GM21619 (cell line): ENCODE data around the gene HABP2.

ENCODE experiments used
- ATAC-seq: cut with Tn5 transposase; IDR thresholded peaks from one replicate; pipeline ENCODE4 v1.9.1; 2021; ENCODE audit not compliant: unreplicated experiment

The HABP2 gene

DNA sequence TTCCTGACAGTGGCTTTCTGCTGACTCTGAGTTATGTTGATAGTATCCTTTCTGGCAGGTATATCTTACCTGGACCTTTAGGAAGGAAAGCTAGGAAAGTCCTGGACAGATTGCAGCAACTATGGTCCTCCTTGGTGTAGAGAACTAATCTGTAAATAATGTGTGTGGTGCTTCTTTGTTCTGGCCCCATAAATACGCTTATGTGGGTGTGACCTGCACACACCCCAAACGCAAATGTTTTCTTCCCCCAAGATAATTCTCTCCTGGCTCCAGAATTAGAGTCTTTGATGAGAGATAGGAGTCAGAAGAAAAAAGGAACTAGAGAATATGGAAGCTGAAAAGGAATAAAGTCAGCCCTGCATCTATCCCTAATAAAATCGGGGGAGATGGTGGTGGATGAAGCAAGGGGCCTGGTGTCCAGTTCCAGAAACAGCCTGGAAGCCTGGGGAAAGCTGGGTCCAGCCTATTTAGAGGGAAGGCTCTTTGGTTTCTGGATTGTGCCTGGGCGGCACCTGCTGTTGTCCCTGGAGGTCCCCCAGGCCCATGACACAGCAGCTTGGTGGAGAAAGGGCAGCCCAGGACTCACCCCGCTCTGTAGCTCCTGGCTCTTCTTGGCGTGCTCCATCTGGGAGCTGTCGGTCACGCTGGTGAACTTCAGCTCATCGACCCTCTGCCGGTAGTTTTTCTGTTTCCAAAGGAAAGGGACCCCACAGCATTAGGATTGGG is 72.8 kb downstream of the HABP2 start:
- no peak for ATAC-seq

DNA sequence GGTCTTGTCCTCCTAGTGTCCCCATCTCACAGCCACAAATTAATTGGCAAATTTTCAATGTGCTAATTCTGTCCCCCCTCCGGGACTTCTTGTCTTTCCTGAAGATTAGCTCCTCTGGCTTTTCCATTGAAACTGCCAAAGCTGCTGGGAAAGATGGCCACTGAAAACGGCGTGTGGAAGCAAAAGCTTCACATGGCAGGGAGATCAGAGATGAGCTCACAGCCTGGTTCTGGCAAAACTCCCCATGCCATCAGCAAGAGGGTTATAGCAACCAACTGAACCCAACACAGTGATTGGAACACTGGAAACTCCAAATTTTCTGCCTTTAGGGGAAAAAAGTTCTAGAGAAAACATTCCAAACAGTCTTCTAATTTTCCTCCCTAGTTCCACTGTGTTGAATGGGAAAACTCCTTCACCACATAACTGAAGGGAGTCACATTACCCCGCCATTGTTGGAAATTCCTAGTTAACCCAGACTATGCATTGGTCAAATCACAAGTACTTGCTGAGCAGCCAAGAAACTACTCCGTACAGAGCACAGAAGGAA is 74.0 kb downstream of the HABP2 start:
- ATAC-seq = no peak

DNA sequence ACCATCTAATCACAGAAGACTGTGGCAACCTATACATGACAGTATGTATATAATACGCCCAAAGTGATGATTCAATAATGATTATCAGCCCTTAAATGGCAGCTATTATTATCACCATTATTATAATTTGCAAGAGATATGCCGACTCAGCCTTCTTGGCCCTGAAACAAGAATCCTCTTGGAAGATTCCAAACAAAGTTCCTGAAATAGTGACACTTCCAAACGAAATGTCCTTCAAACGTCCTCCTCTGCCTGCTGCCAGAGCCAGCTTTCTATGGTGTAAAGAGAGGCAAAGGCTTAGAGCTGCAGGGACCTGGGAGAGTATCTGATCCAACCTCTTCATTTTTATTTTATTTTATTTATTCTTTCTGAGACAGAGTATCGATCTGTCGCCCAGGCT is 75.0 kb downstream of the HABP2 start:
- ATAC-seq = no peak

GRCh38 chr10:113628607-113629153 is 75.8 kb downstream of the HABP2 start:
- no peak for ATAC-seq

DNA sequence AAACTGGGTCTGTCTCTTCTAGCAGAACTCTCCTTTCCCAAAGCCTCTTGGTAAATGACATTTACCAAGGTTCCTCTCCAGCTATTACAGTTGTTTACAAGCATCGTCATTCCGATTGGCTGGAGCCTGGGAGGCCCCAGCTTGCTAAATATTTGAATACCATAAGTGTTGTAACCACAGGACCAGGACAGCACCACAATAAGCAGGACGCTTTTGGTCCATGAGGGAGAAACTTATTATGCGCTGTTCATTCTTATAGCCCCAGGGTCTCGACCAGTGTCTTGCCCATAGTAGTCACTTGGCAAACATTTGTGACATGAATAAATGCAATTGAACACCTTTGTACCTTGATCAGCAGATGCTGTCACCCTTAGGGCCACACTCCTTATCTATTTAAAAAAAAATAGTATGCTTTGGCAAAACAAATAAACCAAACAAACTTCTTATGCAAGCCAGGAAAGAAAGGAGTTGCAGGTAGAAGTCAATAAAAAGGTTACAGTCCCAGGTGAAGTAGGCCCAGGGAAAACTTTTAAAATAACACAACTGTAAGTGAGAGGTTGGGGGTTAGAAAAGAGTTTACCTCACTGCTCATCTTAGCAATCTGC is 78.2 kb downstream of the HABP2 start:
- no peak for ATAC-seq

DNA sequence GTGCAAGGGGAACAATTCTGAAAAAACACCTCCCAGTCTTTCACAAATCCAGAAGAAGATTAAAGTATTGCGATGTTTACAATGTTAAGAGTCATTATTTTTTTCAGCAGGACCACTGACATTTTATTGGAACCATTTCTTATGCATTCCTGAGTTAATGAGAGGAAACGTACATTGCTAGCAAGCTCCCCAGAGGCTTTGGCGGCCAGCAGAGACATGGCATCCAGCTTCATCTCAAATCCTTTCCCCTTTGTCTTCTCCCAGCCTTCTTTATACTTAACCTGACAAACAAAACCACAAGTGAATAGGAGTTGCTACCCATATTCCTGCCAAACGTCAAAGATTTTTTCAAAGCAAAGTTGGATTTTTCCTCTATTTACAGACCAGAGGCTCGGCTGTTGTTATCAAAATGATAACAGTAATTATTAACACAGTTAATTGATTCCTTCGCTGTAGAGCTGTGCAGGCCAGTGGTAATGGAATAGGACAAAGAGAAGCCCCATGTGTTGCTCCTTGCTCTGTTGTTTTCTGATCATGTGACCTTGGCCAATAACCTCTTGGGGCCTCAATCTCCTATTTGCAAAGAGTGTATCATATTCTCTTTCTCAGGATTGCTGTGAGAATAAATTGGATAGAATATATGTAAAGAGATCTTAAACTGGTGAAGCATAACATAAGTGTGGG is 79.0 kb downstream of the HABP2 start:
- ATAC-seq = no peak
